NCI-H1694 treated with DMSO at 0.1 percent for 48 hours (cell line): ENCODE results near the gene IRF2BPL.

Source experiments
- DNase-seq: peaks from one replicate; lab custom pipeline; 2025; lab: John Stamatoyannopoulos, UW

The IRF2BPL gene

GRCh38 chr14:77028384-77029231 lies at the start of gene IRF2BPL:
IRF2BPL (minus strand) TSS chr14:77028708; CDS start chr14:77027792, 916 bp downstream.
- peak; percentile 99 for DNase-seq

- DNase-seq = no peak
These were observed 48.5 kb upstream of the IRF2BPL start for GRCh38 chr14:77077040-77077439.

GRCh38 chr14:77076113-77076631 lies 47.7 kb upstream of the IRF2BPL start:
- DNase-seq = no peak

- DNase-seq = no peak
These were observed 46.5 kb upstream of the IRF2BPL start for GRCh38 chr14:77074969-77075368.

GRCh38 chr14:77071938-77072388 lies 43.5 kb upstream of the IRF2BPL start:
- no peak for DNase-seq

GRCh38 chr14:77069551-77069950 lies 41.0 kb upstream of the IRF2BPL start:
- no peak for DNase-seq

- no peak for DNase-seq
These were observed 40.2 kb upstream of the IRF2BPL start for GRCh38 chr14:77068517-77069200.

GRCh38 chr14:77067632-77068516 lies 39.4 kb upstream of the IRF2BPL start:
- peak; percentile 89 for DNase-seq

- DNase-seq = no peak
These were observed 38.2 kb upstream of the IRF2BPL start for GRCh38 chr14:77066578-77067172.

- no peak for DNase-seq
These were observed 37.5 kb upstream of the IRF2BPL start for GRCh38 chr14:77065851-77066577.

GRCh38 chr14:77064521-77065178 lies 36.1 kb upstream of the IRF2BPL start:
- peak; percentile 88 for DNase-seq

GRCh38 chr14:77063571-77064171 lies 35.2 kb upstream of the IRF2BPL start:
- DNase-seq = peak; percentile 100

- DNase-seq = no peak
These were observed 33.8 kb upstream of the IRF2BPL start for GRCh38 chr14:77062261-77062660.

- no peak for DNase-seq
These were observed 33.2 kb upstream of the IRF2BPL start for GRCh38 chr14:77061630-77062257.

- no peak for DNase-seq
These were observed 30.9 kb upstream of the IRF2BPL start for GRCh38 chr14:77059276-77059915.

GRCh38 chr14:77058785-77059184 lies 30.3 kb upstream of the IRF2BPL start:
- DNase-seq = no peak

GRCh38 chr14:77058117-77058516 lies 29.6 kb upstream of the IRF2BPL start:
- DNase-seq = no peak

- no peak for DNase-seq
These were observed 27.5 kb upstream of the IRF2BPL start for GRCh38 chr14:77055981-77056380.

GRCh38 chr14:77055306-77055705 lies 26.8 kb upstream of the IRF2BPL start:
- DNase-seq = no peak
